GM13977 (cell line): ENCODE results near the gene PCOLCE2.

Source experiments
- DNase-seq: peaks from one replicate; pipeline ENCODE4 v3.0.0; 2012; ENCODE audit warnings: low spot score
- CTCF ChIP-seq: IDR thresholded peaks from 2 replicates; pipeline ENCODE4 v1.5.1; 2012; ENCODE audit warnings: mild to moderate bottlenecking, control low read depth; ENCODE audit not compliant: insufficient read depth; ENCODE audit errors: extremely low read depth, missing control alignments
- in situ Hi-C: fragments of 300-500 bp; cut with MboI; formaldehyde crosslinking; loops from one replicate; pipeline ENCODE4 v1.12.0; 2022; ENCODE audit warnings: low sequenced_read_pairs, low pct_unique_long_range_greater_than_20kb, mixed read lengths, inconsistent platforms; ENCODE audit not compliant: unreplicated experiment

The PCOLCE2 gene

DNA sequence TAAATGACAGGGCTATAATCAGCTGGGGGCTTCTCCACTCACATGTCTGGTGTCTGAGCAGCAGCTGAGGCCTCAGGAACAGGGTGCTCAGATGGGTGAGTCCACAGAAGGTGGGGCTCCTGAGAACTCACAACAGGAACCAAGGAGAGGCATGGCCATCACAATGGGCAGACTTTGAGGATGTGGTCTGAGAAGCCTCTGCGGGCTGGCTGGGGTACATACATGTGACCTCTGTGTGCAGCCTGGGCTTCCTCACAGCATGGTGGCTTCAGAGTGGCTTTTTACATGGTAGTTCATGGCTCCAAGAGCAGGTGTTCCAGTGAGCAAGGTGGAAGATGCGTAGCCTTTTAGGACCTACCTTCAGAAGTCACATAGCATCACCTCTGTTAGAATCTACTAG, 106.3 kb downstream of the PCOLCE2 start:
- in situ Hi-C loops = no loop called here
- DNase-seq = no peak
- no peak for TF ChIP-seq CTCF

DNA sequence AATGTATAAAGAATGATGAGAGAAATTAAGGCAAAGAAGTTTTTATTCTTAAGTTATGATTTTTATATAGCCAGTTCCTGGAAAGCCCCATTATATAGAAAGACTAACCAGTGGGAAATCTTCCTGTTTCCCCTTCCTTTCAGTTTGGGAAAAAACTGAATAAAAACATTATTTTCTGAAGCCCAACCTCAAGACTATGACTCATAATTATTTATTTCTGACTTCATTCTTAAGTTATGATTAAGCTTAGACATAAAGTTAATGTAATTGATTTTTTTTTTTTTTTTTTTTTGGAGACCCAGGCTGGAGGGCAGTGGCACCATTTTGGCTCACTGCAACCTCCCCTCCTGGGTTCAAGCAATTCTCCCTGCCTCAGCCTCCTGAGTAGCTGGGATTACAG, 109.3 kb downstream of the PCOLCE2 start:
- DNase-seq = no peak
- in situ Hi-C loops = no loop called here
- no peak for TF ChIP-seq CTCF

DNA sequence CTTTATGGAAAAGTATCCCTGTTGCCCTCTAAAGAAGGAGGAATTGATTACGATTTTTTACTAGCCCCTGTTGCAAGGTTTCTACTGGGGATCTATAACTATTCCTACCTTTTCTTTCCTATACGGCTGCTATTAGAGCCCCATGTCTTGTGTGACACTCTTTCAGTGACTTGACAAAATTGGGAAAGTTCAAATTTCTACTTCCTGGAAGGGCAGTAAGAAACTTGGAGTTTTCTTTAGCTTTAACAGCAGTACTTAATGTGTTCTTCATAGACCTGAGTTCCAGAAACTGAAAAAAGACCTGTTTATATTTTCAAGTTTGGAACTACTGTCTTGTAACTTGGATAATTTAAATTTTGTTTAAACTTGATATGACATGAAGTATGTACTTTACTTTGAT, 110.3 kb downstream of the PCOLCE2 start:
- in situ Hi-C loops = no loop called here
- TF ChIP-seq CTCF = no peak
- DNase-seq = no peak

DNA sequence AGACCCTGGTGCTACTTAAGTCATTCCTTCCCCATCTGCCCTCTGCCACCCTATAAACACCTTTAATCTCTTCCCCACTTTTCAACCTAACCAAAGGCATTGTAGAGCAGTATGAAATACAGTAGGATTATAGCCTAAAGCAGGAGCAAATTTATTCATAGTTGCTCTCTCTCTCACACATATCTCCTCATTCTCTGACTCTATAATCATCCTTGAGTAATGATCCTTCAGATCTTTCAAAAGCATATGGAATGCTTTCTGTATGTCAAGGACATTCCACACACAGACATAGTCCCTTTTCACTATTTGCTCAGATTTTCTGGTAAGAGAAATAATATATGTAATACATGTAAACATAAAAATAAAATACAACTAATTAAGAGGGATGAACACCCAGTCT, 111.0 kb downstream of the PCOLCE2 start:
- DNase-seq = no peak
- no peak for TF ChIP-seq CTCF
- in situ Hi-C loops = no loop called here

DNA sequence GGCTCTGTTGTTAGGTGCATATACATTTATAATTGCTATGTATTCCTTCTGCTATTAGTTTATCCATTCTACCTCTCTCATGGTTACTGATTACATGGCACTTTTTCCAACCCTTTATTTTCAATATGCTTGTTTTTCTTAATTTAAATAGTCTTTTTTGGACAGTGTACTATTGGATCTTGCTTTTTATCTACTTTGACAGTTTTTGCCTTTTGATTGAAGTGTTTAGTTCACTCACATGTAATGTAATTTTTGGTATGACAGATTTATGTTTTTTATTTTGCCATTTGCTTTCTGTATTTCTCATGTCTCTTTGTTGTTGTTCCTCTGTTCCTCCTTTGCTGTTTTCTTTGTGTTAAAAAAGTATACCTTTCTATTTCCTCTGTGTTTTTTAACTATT, 120.5 kb downstream of the PCOLCE2 start:
- DNase-seq = no peak
- in situ Hi-C loops = no loop called here
- TF ChIP-seq CTCF = no peak
